Endothelial cell of umbilical vein (primary cell): ENCODE results near the gene INSRR. TPM values are rescaled to one million over a fixed set of nuclear protein-coding genes. Genes with fewer than 3 reads are reported as not detected.

ENCODE experiments used
- BruUV-seq: library from RNA; stranded (reverse); fragments of 400-500 nt; replicated peaks from 2 replicates; lab custom pipeline; 2021; lab: Mats Ljungman, UMichigan
- CTCF ChIA-PET: fragments of 300-600, 350-600 bp; sonication (Branson Sonifier 250); formaldehyde crosslinking; loops from one replicate; lab custom pipeline; 2021; ENCODE audit warnings: antibody characterized with exemption, inconsistent platforms; lab: Charles Lee
- POLR2A ChIA-PET: fragments of 300-600, 350-600 bp; sonication (Branson Sonifier 250); formaldehyde crosslinking; loops from one replicate; lab custom pipeline; 2021; ENCODE audit warnings: antibody characterized with exemption, inconsistent platforms; lab: Charles Lee
- DNase-seq: peaks from one replicate; pipeline ENCODE4 v3.0.0-alpha.2; 2011; ENCODE audit warnings: low read depth, low spot score
- FAIRE-seq: peaks from 2 replicates; lab custom pipeline; 2011; peaks lifted over from hg19 to GRCh38; lab: Jason Lieb, UNC
- H2AFZ ChIP-seq: 2 replicates; pipeline ENCODE4 v1.6.0; 2012; ENCODE audit warnings: low read depth, low read length, control low read depth, inconsistent platforms
- H3K27ac ChIP-seq: 2 replicates; pipeline ENCODE4 v1.5.1; 2011; ENCODE audit warnings: low read depth, mild to moderate bottlenecking, control low read depth, low read length, moderate library complexity; ENCODE audit not compliant: insufficient read depth
- H3K27me3 ChIP-seq, 2 experiments: 2 replicates each; pipeline versions ENCODE4 v1.6.0 to v1.6.1; 2011; ENCODE audit warnings: low read length in 2 of 2, mixed read lengths in 1 of 2; ENCODE audit not compliant: control insufficient read depth in 2 of 2, insufficient read depth in 2 of 2
- H3K36me3 ChIP-seq, 2 experiments: 2 replicates in 1 of 2; 3 replicates in 1 of 2; pipeline ENCODE4 v1.5.1; 2011; ENCODE audit warnings: low read length in 2 of 2, mild to moderate bottlenecking in 1 of 2, moderate library complexity in 1 of 2; ENCODE audit not compliant: control insufficient read depth in 2 of 2, insufficient read depth in 2 of 2; ENCODE audit errors: extremely low read depth in 1 of 2
- H3K4me1 ChIP-seq: 3 replicates; pipeline ENCODE4 v1.5.1; 2011; ENCODE audit warnings: mild to moderate bottlenecking, low read length; ENCODE audit not compliant: control insufficient read depth, insufficient read depth; ENCODE audit errors: extremely low read depth
- H3K4me2 ChIP-seq: 2 replicates; pipeline ENCODE4 v1.6.1; 2011; ENCODE audit warnings: low read length, control low read depth, mixed read lengths; ENCODE audit not compliant: insufficient read depth
- H3K4me3 ChIP-seq, 3 experiments: fragments of 200-600 bp in 1 of 3; sonication (generic), shearing (Covaris generic) in 1 of 3; replicated peaks in 1 of 3; 2 replicates each; pipeline ENCODE4 v1.5.1; 2011 to 2016; ENCODE audit warnings: control low read depth in 3 of 3, low read length in 3 of 3, mild to moderate bottlenecking in 2 of 3, inconsistent platforms in 1 of 3, low read depth in 1 of 3, moderate library complexity in 1 of 3; ENCODE audit not compliant: insufficient read depth in 1 of 3
- H3K79me2 ChIP-seq: 2 replicates; pipeline ENCODE4 v1.6.0; 2012; ENCODE audit warnings: low read length, inconsistent platforms; ENCODE audit not compliant: control insufficient read depth, insufficient read depth
- H3K9ac ChIP-seq: replicated peaks from 2 replicates; pipeline ENCODE3; 2011; ENCODE audit warnings: low read length, control low read depth; ENCODE audit not compliant: insufficient read depth; ENCODE audit errors: extremely low read depth
- H3K9me1 ChIP-seq: replicated peaks from 3 replicates; pipeline ENCODE4 v1.6.0; 2011; ENCODE audit warnings: mild to moderate bottlenecking, low read length; ENCODE audit not compliant: control insufficient read depth, insufficient read depth; ENCODE audit errors: extremely low read depth
- H3K9me3 ChIP-seq: replicated peaks from 2 replicates; pipeline ENCODE4 v1.5.1; 2012; ENCODE audit warnings: low read length, inconsistent platforms; ENCODE audit not compliant: control insufficient read depth, insufficient read depth
- H4K20me1 ChIP-seq: replicated peaks from 2 replicates; pipeline ENCODE3; 2011; ENCODE audit warnings: mild to moderate bottlenecking, low read length; ENCODE audit not compliant: control insufficient read depth, insufficient read depth; ENCODE audit errors: extremely low read depth
- EZH2 ChIP-seq: IDR thresholded peaks from 2 replicates; pipeline ENCODE4 v1.6.1; 2012; ENCODE audit warnings: borderline replicate concordance, low read depth, mild to moderate bottlenecking, moderate library complexity, low read length, inconsistent platforms; ENCODE audit not compliant: severe bottlenecking
- FOS ChIP-seq: IDR thresholded peaks from 2 replicates; pipeline ENCODE4 v1.6.1; 2011; ENCODE audit warnings: mild to moderate bottlenecking, low read length, moderate library complexity, borderline replicate concordance; ENCODE audit not compliant: insufficient read depth
- GATA2 ChIP-seq: IDR thresholded peaks from 2 replicates; pipeline ENCODE4 v1.7.0; 2011; ENCODE audit warnings: low read depth, mild to moderate bottlenecking, moderate library complexity, mixed read lengths, low read length; ENCODE audit not compliant: insufficient read length, insufficient read depth
- JUN ChIP-seq: IDR thresholded peaks from 2 replicates; pipeline ENCODE4 v1.6.1; 2011; ENCODE audit warnings: borderline replicate concordance, low read depth; ENCODE audit not compliant: insufficient read length, insufficient read depth
- MYC ChIP-seq: IDR thresholded peaks from one replicate; pipeline ENCODE4 v1.6.1; 2011; ENCODE audit warnings: mild to moderate bottlenecking, low read depth, low read length
- POLR2A ChIP-seq: IDR thresholded peaks from 2 replicates; pipeline ENCODE4 v1.6.1; 2012; ENCODE audit warnings: low read depth, mild to moderate bottlenecking, control low read depth, low read length
- POLR2AphosphoS5 ChIP-seq: IDR thresholded peaks from 2 replicates; pipeline ENCODE4 v1.6.1; 2012; ENCODE audit warnings: low read depth, mild to moderate bottlenecking, control low read depth, low read length, moderate library complexity; ENCODE audit not compliant: insufficient read depth
- dilution Hi-C: fragments of 300-500 bp; cut with MboI; formaldehyde crosslinking; loops from one replicate; pipeline ENCODE4 v1.15.0; 2019; ENCODE audit warnings: low sequenced_read_pairs; ENCODE audit not compliant: extremely low pct_ligation_motif_present
- intact Hi-C: fragments of 100-400 bp; cut with micrococcal nuclease; formaldehyde crosslinking; loops from one replicate; pipeline ENCODE4 v1.10.0; 2022
- polyA plus RNA-seq, 4 experiments: library from polyadenylated mRNA; depleted of rRNA in 3 of 4; stranded (reverse) in 3 of 4; unstranded in 1 of 4; fragments of >200 nt; gene quantifications; 2 replicates each; pipeline versions ENCODE4 v1.2.1 to v1.2.3, GENCODE V29; 2011 to 2012; ENCODE audit warnings: missing spikeins in 1 of 4
- total RNA-seq: library from RNA; stranded (reverse); gene quantifications from 2 replicates; pipeline ENCODE4 v1.2.3, GENCODE V29; 2021
- TF ChIP-seq, protein P1 (sequence below): IDR thresholded peaks from 2 replicates; pipeline ENCODE4 v1.6.1; 2011; ENCODE audit not compliant: insufficient read depth, insufficient read length
- TF ChIP-seq, protein P2 (sequence below), 2 donors: IDR thresholded peaks; 1 replicate in 1 of 2; 2 replicates in 1 of 2; pipeline ENCODE4 v1.5.1; 2011; ENCODE audit warnings: low read length in 2 of 2, mild to moderate bottlenecking in 2 of 2, moderate library complexity in 2 of 2, control low read depth in 1 of 2, inconsistent platforms in 1 of 2, low read depth in 1 of 2; ENCODE audit not compliant: insufficient read depth in 1 of 2; ENCODE audit errors: extremely low read depth in 1 of 2

The INSRR gene
- total and polyA plus RNA-seq, 2 donors (not counting 3 experiments of a cell fraction or from before 2014, with no cell fraction given), result not detected

- intact Hi-C loops, result no loop called here
- peaks cover 33 to 44% of the 10 kb centered on the region in 2 experiments for H3K36me3 ChIP-seq
- no peak overlapping the region for H3K4me2 ChIP-seq
- H3K9ac ChIP-seq, result no peak overlapping the region
- FAIRE-seq (no peak), DNase-seq (no peak)
- no peaks in the 10 kb centered on the region for H3K4me1 ChIP-seq
- BruUV-seq, result no TSS peak
- no peaks in the 10 kb centered on the region for H3K27me3 ChIP-seq
- H3K9me3 ChIP-seq, result no peaks in the 10 kb centered on the region
- H3K27ac ChIP-seq, result no peak overlapping the region
- TF ChIP-seq GATA2 (no peak), POLR2AphosphoS5 (no peak), FOS (no peak)
- TF ChIP-seq, protein P1, sequence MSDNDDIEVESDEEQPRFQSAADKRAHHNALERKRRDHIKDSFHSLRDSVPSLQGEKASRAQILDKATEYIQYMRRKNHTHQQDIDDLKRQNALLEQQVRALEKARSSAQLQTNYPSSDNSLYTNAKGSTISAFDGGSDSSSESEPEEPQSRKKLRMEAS, result no peak
- H2AFZ ChIP-seq, result no peak overlapping the region
- no peaks in the 10 kb centered on the region for H3K79me2 ChIP-seq
- ChIA-PET CTCF (interaction anchor here (1.1 to 5.6 kb wide), 9 partner anchors 19 to 132 kb away, joined by 5 to 125 read pairs (median 23); partner anchors contain the start of genes INSRR, ISG20L2, METTL25B and NTRK1), POLR2A (no interaction called here)
- H3K9me1 ChIP-seq, result no peaks in the 10 kb centered on the region
- H3K4me3 ChIP-seq, result no peak overlapping the region
- no peaks in the 10 kb centered on the region for H4K20me1 ChIP-seq
- dilution Hi-C loops, result no loop called here
Observed at GRCh38 chr1:156795374-156795733, 63.6 kb downstream of the INSRR start.

GRCh38 chr1:156794506-156795373 is 64.2 kb downstream of the INSRR start:
- no peak overlapping the region for H3K27ac ChIP-seq
- intact Hi-C loops, result no loop called here
- BruUV-seq, result no TSS peak
- TF ChIP-seq MYC, result no peak
- TF ChIP-seq GATA2, result no peak
- no peak for TF ChIP-seq EZH2
- TF ChIP-seq, protein P1, result no peak
- TF ChIP-seq POLR2A, result no peak
- no peak for TF ChIP-seq JUN
- TF ChIP-seq, protein P2, sequence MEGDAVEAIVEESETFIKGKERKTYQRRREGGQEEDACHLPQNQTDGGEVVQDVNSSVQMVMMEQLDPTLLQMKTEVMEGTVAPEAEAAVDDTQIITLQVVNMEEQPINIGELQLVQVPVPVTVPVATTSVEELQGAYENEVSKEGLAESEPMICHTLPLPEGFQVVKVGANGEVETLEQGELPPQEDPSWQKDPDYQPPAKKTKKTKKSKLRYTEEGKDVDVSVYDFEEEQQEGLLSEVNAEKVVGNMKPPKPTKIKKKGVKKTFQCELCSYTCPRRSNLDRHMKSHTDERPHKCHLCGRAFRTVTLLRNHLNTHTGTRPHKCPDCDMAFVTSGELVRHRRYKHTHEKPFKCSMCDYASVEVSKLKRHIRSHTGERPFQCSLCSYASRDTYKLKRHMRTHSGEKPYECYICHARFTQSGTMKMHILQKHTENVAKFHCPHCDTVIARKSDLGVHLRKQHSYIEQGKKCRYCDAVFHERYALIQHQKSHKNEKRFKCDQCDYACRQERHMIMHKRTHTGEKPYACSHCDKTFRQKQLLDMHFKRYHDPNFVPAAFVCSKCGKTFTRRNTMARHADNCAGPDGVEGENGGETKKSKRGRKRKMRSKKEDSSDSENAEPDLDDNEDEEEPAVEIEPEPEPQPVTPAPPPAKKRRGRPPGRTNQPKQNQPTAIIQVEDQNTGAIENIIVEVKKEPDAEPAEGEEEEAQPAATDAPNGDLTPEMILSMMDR (IDR thresholded peaks at IDR 0.05; ENCODE audit: extremely low read depth in 1 of 2, insufficient read depth in 1 of 2, low read depth in 1 of 2, low read length in 2 of 2), result no peak
- no peak for TF ChIP-seq FOS
- no peak for TF ChIP-seq POLR2AphosphoS5
- H2AFZ ChIP-seq, result no peak overlapping the region
- H3K4me2 ChIP-seq, result no peak overlapping the region
- CTCF ChIA-PET, result interaction anchor here (1.1 to 5.6 kb wide), 5 partner anchors 65 to 133 kb away, joined by 6 to 125 read pairs (median 25); partner anchors contain the start of genes INSRR, ISG20L2, METTL25B and NTRK1
- FAIRE-seq (no peak), DNase-seq (no peak)
- no peaks in the 10 kb centered on the region for H4K20me1 ChIP-seq
- H3K9me3 ChIP-seq, result no peaks in the 10 kb centered on the region
- dilution Hi-C loops, result no loop called here
- H3K9ac ChIP-seq, result no peak overlapping the region
- no peaks in the 10 kb centered on the region for H3K27me3 ChIP-seq
- H3K4me3 ChIP-seq, result no peak overlapping the region
- POLR2A ChIA-PET, result no interaction called here
- no peaks in the 10 kb centered on the region for H3K79me2 ChIP-seq
- no peaks in the 10 kb centered on the region for H3K9me1 ChIP-seq
- H3K36me3 ChIP-seq, result peaks cover 31 to 41% of the 10 kb centered on the region in 2 experiments
- no peaks in the 10 kb centered on the region for H3K4me1 ChIP-seq
